Renal cortex interstitium (tissue), 11 donors: ENCODE measurements around the gene CNNM1. TPM values are rescaled to one million over a fixed set of nuclear protein-coding genes. Genes with fewer than 3 reads are reported as not detected.

ENCODE experiments used
- DNase-seq, 11 donors: peaks; one replicate each; pipeline ENCODE4 v3.0.0-alpha.2; 2013; ENCODE audit warnings: low read depth in 9 of 11, low spot score in 4 of 11; ENCODE audit errors: extremely low read depth in 1 of 11
- polyA plus RNA-seq, 3 donors: library from polyadenylated mRNA; unstranded; fragments of 120-200 nt; gene quantifications; one replicate each; pipeline ENCODE4 v1.2.1, GENCODE V29; 2013; ENCODE audit not compliant: insufficient read length in 3 of 3

Gene CNNM1
- polyA plus RNA-seq, 3 donors, result 1.5 to 2.1 (median 1.9) TPM

- DNase-seq, result peak; percentile 91 to 99 (median 97)
Observed at GRCh38 chr10:99430451-99431189, 101.5 kb downstream of the CNNM1 start, which contains the start of gene GOT1. TSS of gene GOT1 (minus strand) at chr10:99430624. CDS start at chr10:99430565, 59 bp downstream.

GRCh38 chr10:99431190-99431760 is 102.1 kb downstream of the CNNM1 start:
- DNase-seq, result peak in 1 of 11 donors; percentile 28

GRCh38 chr10:99432047-99432446 is 102.9 kb downstream of the CNNM1 start:
- DNase-seq, result no peak

- no peak for DNase-seq
Observed at GRCh38 chr10:99432881-99433280, 103.7 kb downstream of the CNNM1 start.

- DNase-seq, result no peak
Observed at GRCh38 chr10:99433378-99434020, 104.3 kb downstream of the CNNM1 start.

- peak in 5 of 11 donors; percentile 40 to 64 (median 52) for DNase-seq
Observed at GRCh38 chr10:99435986-99436638, 107.0 kb downstream of the CNNM1 start.

- DNase-seq, result no peak
Observed at GRCh38 chr10:99438890-99439289, 109.7 kb downstream of the CNNM1 start.

GRCh38 chr10:99442394-99442793 is 113.2 kb downstream of the CNNM1 start:
- no peak for DNase-seq

GRCh38 chr10:99443500-99443899 is 114.3 kb downstream of the CNNM1 start:
- no peak for DNase-seq

Other genes with a start within 250 kb of the CNNM1 start
- 1 to 10 TPM in 1 of 3 donors, under 1 TPM in 2; 0.65 to 1.4 (median 0.92) TPM for gene HPSE2, start 93.5 kb upstream of the CNNM1 start, polyA plus RNA-seq
- gene GOT1, start 101.3 kb downstream of the CNNM1 start, polyA plus RNA-seq, result 10 to 100 TPM; 75.3 to 87.4 (median 78.5) TPM
- gene NKX2-3, start 203.6 kb downstream of the CNNM1 start, polyA plus RNA-seq, result under 1 TPM in 1 of 3 donors, not detected in 2; 0.08 TPM